SK-N-SH (cell line): ENCODE data around the gene KCNV2. TPM values are rescaled to one million over a fixed set of nuclear protein-coding genes. Genes with fewer than 3 reads are reported as not detected.

Experiments used
- CTCF ChIA-PET: fragments of 300-600, 350-600 bp; formaldehyde crosslinking; extraction: SDS; loops from one replicate; lab custom pipeline; 2021; lab: Yijun Ruan, JAX
- POLR2A ChIA-PET: fragments of 350-600 bp; sonication (Branson Sonifier 250); formaldehyde crosslinking; extraction: SDS; loops from one replicate; lab custom pipeline; 2020; ENCODE audit warnings: antibody characterized with exemption, inconsistent platforms; lab: Yijun Ruan, JAX
- DNase-seq: peaks from one replicate; pipeline ENCODE4 v3.0.0; 2012
- H2AFZ ChIP-seq: fragments of 200-600 bp; sonication (generic); 2 replicates; pipeline ENCODE4 v1.8.1; 2016; ENCODE audit warnings: antibody characterized with exemption, mild to moderate bottlenecking, low read depth
- H3F3A ChIP-seq: fragments of 200-600 bp; sonication (generic); replicated peaks from 2 replicates; pipeline ENCODE3; 2016; ENCODE audit warnings: antibody characterized with exemption, mild to moderate bottlenecking; ENCODE audit not compliant: insufficient read depth
- H3K27ac ChIP-seq, 2 experiments: fragments of 200-500 bp in 1 of 2; fragments of 200-600 bp in 1 of 2; sonication (Bioruptor generic) in 1 of 2; sonication (generic), shearing (Covaris generic) in 1 of 2; 2 replicates each; pipeline versions ENCODE4 v1.5.1 to v1.6.1; 2014 to 2016; ENCODE audit warnings: low read depth in 2 of 2, inconsistent platforms in 1 of 2, low read length in 1 of 2, mild to moderate bottlenecking in 1 of 2, mixed read lengths in 1 of 2
- H3K27me3 ChIP-seq: fragments of 200-600 bp; sonication (generic), shearing (Covaris generic); 2 replicates; pipeline ENCODE4 v1.6.1; 2016; ENCODE audit warnings: mixed run types; ENCODE audit not compliant: insufficient read depth
- H3K36me3 ChIP-seq, 2 experiments: fragments of 200-500 bp in 1 of 2; fragments of 200-600 bp in 1 of 2; sonication (Bioruptor generic) in 1 of 2; sonication (generic) in 1 of 2; replicated peaks in 1 of 2; 2 replicates each; pipeline versions ENCODE3 to v1.5.1; 2014 to 2016; ENCODE audit warnings: low read length in 1 of 2, mild to moderate bottlenecking in 1 of 2; ENCODE audit not compliant: insufficient read depth in 2 of 2, control insufficient read depth in 1 of 2
- H3K4me1 ChIP-seq, 2 experiments: fragments of 200-500 bp in 1 of 2; fragments of 200-600 bp in 1 of 2; sonication (Bioruptor generic) in 1 of 2; sonication (generic), shearing (Covaris generic) in 1 of 2; 2 replicates each; pipeline versions ENCODE4 v1.5.1 to v1.6.1; 2014 to 2016; ENCODE audit warnings: low read depth in 1 of 2, low read length in 1 of 2, mixed run types in 1 of 2; ENCODE audit not compliant: insufficient read depth in 2 of 2, control insufficient read depth in 1 of 2
- H3K4me2 ChIP-seq: fragments of 200-600 bp; sonication (generic), shearing (Covaris generic); 2 replicates; pipeline ENCODE4 v1.6.1; 2017; ENCODE audit warnings: mixed run types
- H3K4me3 ChIP-seq, 2 experiments: fragments of 200-500 bp in 1 of 2; fragments of 200-600 bp in 1 of 2; sonication (Bioruptor generic) in 1 of 2; sonication (generic), shearing (Covaris generic) in 1 of 2; 2 replicates each; pipeline versions ENCODE4 v1.5.1 to v1.8.1; 2014 to 2016; ENCODE audit warnings: low read depth in 2 of 2, inconsistent platforms in 1 of 2, low read length in 1 of 2, mild to moderate bottlenecking in 1 of 2, mixed read lengths in 1 of 2, moderate library complexity in 1 of 2
- H3K79me2 ChIP-seq: fragments of 200-600 bp; sonication (generic); 2 replicates; pipeline ENCODE4 v1.8.1; 2017; ENCODE audit warnings: mild to moderate bottlenecking; ENCODE audit not compliant: insufficient read depth
- H3K9ac ChIP-seq: fragments of 200-600 bp; sonication (generic); 2 replicates; pipeline ENCODE4 v1.6.1; 2017; ENCODE audit warnings: mixed run types
- H3K9me2 ChIP-seq: fragments of 200-600 bp; sonication (generic); 2 replicates; pipeline ENCODE4 v1.6.1; 2017; ENCODE audit warnings: mixed run types
- H3K9me3 ChIP-seq: fragments of 200-600 bp; sonication (generic); 2 replicates; pipeline ENCODE4 v1.6.1; 2017; ENCODE audit warnings: mixed run types, mild to moderate bottlenecking, moderate library complexity
- H4K20me1 ChIP-seq: fragments of 200-600 bp; sonication (generic); 2 replicates; pipeline ENCODE4 v1.6.1; 2017; ENCODE audit warnings: mild to moderate bottlenecking, mixed run types; ENCODE audit not compliant: insufficient read depth
- CHD2 ChIP-seq: fragments of 150-350 bp; IDR thresholded peaks from 2 replicates; pipeline ENCODE4 v1.6.1; 2018; ENCODE audit warnings: low read length; ENCODE audit not compliant: partially characterized antibody
- EZH2phosphoT487 ChIP-seq: fragments of 200-600 bp; sonication (generic); IDR thresholded peaks from 2 replicates; pipeline ENCODE4 v1.6.1; 2017; ENCODE audit warnings: low read depth, mixed run types, mild to moderate bottlenecking, antibody characterized with exemption, moderate library complexity, borderline replicate concordance
- FOSL2 ChIP-seq: IDR thresholded peaks from 2 replicates; pipeline ENCODE4 v1.4.0; 2012; ENCODE audit warnings: low read depth, mild to moderate bottlenecking, moderate library complexity, borderline replicate concordance
- GABPA ChIP-seq: IDR thresholded peaks from 2 replicates; pipeline ENCODE4 v1.4.0; 2012; ENCODE audit warnings: low read depth, mild to moderate bottlenecking
- IRF3 ChIP-seq: fragments of 150-350 bp; IDR thresholded peaks from 2 replicates; pipeline ENCODE4 v1.6.1; 2016; ENCODE audit warnings: mild to moderate bottlenecking, low read depth, low read length
- JUND ChIP-seq: IDR thresholded peaks from 2 replicates; pipeline ENCODE4 v1.4.0; 2012
- MEF2A ChIP-seq: IDR thresholded peaks from 2 replicates; pipeline ENCODE4 v1.4.0; 2012; ENCODE audit warnings: low read depth, borderline replicate concordance
- MXI1 ChIP-seq: IDR thresholded peaks from 2 replicates; pipeline ENCODE4 v1.6.1; 2012; ENCODE audit warnings: mild to moderate bottlenecking, low read depth, low read length, improper control_type of control experiment
- NFIC ChIP-seq: IDR thresholded peaks from 2 replicates; pipeline ENCODE4 v1.4.0; 2012; ENCODE audit warnings: borderline replicate concordance
- POLR2AphosphoS5 ChIP-seq: IDR thresholded peaks from 2 replicates; pipeline ENCODE4 v1.6.1; 2012; ENCODE audit warnings: low read depth, low read length
- RAD21 ChIP-seq: IDR thresholded peaks from 2 replicates; pipeline ENCODE4 v1.6.1; 2012; ENCODE audit warnings: mild to moderate bottlenecking, low read length
- REST ChIP-seq: IDR thresholded peaks from 2 replicates; pipeline ENCODE4 v1.6.1; 2012; ENCODE audit warnings: mild to moderate bottlenecking, low read depth, low read length, moderate library complexity
- RFX5 ChIP-seq: IDR thresholded peaks from 2 replicates; pipeline ENCODE4 v1.6.1; 2012; ENCODE audit warnings: mild to moderate bottlenecking, improper control_type of control experiment, low read length
- RXRA ChIP-seq: IDR thresholded peaks from 2 replicates; pipeline ENCODE4 v1.4.0; 2012; ENCODE audit warnings: low read depth, mild to moderate bottlenecking, borderline replicate concordance
- TCF12 ChIP-seq: IDR thresholded peaks from 2 replicates; pipeline ENCODE4 v1.4.0; 2012
- TEAD4 ChIP-seq: IDR thresholded peaks from 2 replicates; pipeline ENCODE4 v1.4.0; 2012; ENCODE audit warnings: mild to moderate bottlenecking, borderline replicate concordance; ENCODE audit not compliant: insufficient read depth
- USF1 ChIP-seq: IDR thresholded peaks from 2 replicates; pipeline ENCODE4 v1.4.0; 2012; ENCODE audit warnings: low read depth, borderline replicate concordance
- USF2 ChIP-seq: fragments of 150-350 bp; IDR thresholded peaks from 2 replicates; pipeline ENCODE4 v1.6.1; 2017; ENCODE audit warnings: antibody characterized with exemption, low read length, low read depth, borderline replicate concordance
- WGBS: methylation state at CpG from one replicate; pipeline ENCODE4 v1.1.6; 2017; ENCODE audit warnings: low lambda C conversion rate; 5-methylcytosine and 5-hydroxymethylcytosine counted together
- polyA plus RNA-seq, 3 experiments: library from polyadenylated mRNA; depleted of rRNA; stranded (reverse); fragments of >200 nt; gene quantifications; 2 replicates each; pipeline ENCODE4 v1.2.3, GENCODE V29; 2012

The KCNV2 gene
- polyA plus RNA-seq, 1 of the 3 experiments (the other 2 are of a cell fraction): not detected

GRCh38 chr9:2726650-2727340 is 9.5 kb downstream of the KCNV2 start:
- DNase-seq: no peak
- 93% methylated on average over 12 of the region's 13 CpGs for WGBS
- CTCF ChIA-PET: interaction anchor here (1.9 to 3.8 kb wide), 4 partner anchors 9 to 594 kb away, joined by 7 to 31 read pairs (median 21); partner anchors contain the start of gene KCNV2

More at GRCh38 chr9:2726650-2727340, 9.5 kb downstream of the KCNV2 start:
- H3K4me3 ChIP-seq: no peak overlapping the region
- no peaks in the 10 kb centered on the region for H4K20me1 ChIP-seq
- TF ChIP-seq USF2 (no peak), CHD2 (no peak), POLR2AphosphoS5 (no peak), REST (no peak), MXI1 (no peak), USF1 (no peak), RAD21 (no peak), MEF2A (no peak), IRF3 (no peak), TEAD4 (no peak), GABPA (no peak), TCF12 (no peak), NFIC (no peak), RFX5 (no peak), EZH2phosphoT487 (no peak), FOSL2 (no peak), RXRA (no peak), JUND (no peak)
- POLR2A ChIA-PET: no interaction called here
- H3K36me3 ChIP-seq: no peaks in the 10 kb centered on the region
- H3K79me2 ChIP-seq: no peaks in the 10 kb centered on the region
- H3K9me3 ChIP-seq: no peaks in the 10 kb centered on the region
- H3F3A ChIP-seq: no peaks in the 10 kb centered on the region
- H3K27me3 ChIP-seq: no peaks in the 10 kb centered on the region
- no peak overlapping the region for H2AFZ ChIP-seq
- no peak overlapping the region for H3K9ac ChIP-seq
- no peak overlapping the region for H3K4me2 ChIP-seq
- no peaks in the 10 kb centered on the region for H3K9me2 ChIP-seq
- H3K27ac ChIP-seq: no peak overlapping the region
- H3K4me1 ChIP-seq: peaks cover 7 to 11% of the 10 kb centered on the region in 2 experiments; a peak in 2 of 4 replicates
